Measurements from ENCODE around the gene TSHZ3. TPM values are rescaled to one million over a fixed set of nuclear protein-coding genes. Genes with fewer than 3 reads are reported as not detected.

Gene TSHZ3
- total and polyA plus RNA-seq, 9 donors, result 8.0 to 19.8 (median 16.2) TPM

- no peaks in the 10 kb centered on the region for H3K27me3 ChIP-seq (ENCODE audit: control insufficient read depth, insufficient read depth, low read length)
- H3K27ac ChIP-seq (ENCODE audit: low read length), result no peak overlapping the region
- DNase-seq, result peak; percentile 20
- H3K4me1 ChIP-seq (ENCODE audit: control insufficient read depth, insufficient read depth, low read length), result peaks cover 36% of the 10 kb centered on the region
- WGBS (ENCODE audit: insufficient coverage), result 63% methylated on average over 1 of the region's 1 CpG
- no peaks in the 10 kb centered on the region for H3K9me3 ChIP-seq (replicated peaks; ENCODE audit: control insufficient read depth, low read depth, low read length)
- no peak overlapping the region for H3K4me3 ChIP-seq (ENCODE audit: low read length)
- no peaks in the 10 kb centered on the region for H3K36me3 ChIP-seq (ENCODE audit: control insufficient read depth, insufficient read depth, low read length)
These were observed 36.5 kb upstream of the TSHZ3 start for GRCh38 chr19:31385744-31386143.

GRCh38 chr19:31383553-31383952 lies 34.3 kb upstream of the TSHZ3 start:
- no peaks in the 10 kb centered on the region for H3K27me3 ChIP-seq (ENCODE audit: control insufficient read depth, insufficient read depth, low read length)
- H3K27ac ChIP-seq (ENCODE audit: low read length), result no peak overlapping the region
- no peaks in the 10 kb centered on the region for H3K9me3 ChIP-seq (replicated peaks; ENCODE audit: control insufficient read depth, low read depth, low read length)
- no peak overlapping the region for H3K4me3 ChIP-seq (ENCODE audit: low read length)
- DNase-seq, result no peak
- no CpG with 5 or more reads among the region's 1 CpG for WGBS (ENCODE audit: insufficient coverage)
- H3K4me1 ChIP-seq (ENCODE audit: control insufficient read depth, insufficient read depth, low read length), result peaks cover 27% of the 10 kb centered on the region
- no peaks in the 10 kb centered on the region for H3K36me3 ChIP-seq (ENCODE audit: control insufficient read depth, insufficient read depth, low read length)

DNA sequence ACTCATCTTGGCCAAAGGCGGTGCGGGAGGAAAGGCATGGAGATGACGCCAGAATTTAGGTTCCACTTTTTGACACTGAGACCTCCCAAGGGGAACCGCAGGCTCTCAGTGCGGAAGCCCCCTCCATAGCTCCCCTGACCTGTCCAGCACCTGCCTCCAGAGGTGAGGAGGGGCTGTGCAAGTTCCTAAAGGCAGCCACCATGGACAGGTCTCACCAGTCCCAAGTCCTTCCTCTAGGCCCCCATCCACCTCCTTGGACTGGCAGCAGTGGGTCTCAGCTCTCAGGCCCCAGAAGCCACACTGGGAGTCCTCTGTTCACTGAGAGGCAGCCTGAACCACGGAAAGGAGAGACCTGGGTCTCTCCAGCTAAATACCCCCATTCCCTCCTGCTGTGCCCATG lies 31.6 kb upstream of the TSHZ3 start:
- no peaks in the 10 kb centered on the region for H3K27me3 ChIP-seq (ENCODE audit: control insufficient read depth, insufficient read depth, low read length)
- H3K36me3 ChIP-seq (ENCODE audit: control insufficient read depth, insufficient read depth, low read length), result no peaks in the 10 kb centered on the region
- WGBS (ENCODE audit: insufficient coverage), result 80% methylated on average over 3 of the region's 6 CpGs
- H3K4me1 ChIP-seq (ENCODE audit: control insufficient read depth, insufficient read depth, low read length), result peaks cover 15% of the 10 kb centered on the region
- H3K9me3 ChIP-seq (replicated peaks; ENCODE audit: control insufficient read depth, low read depth, low read length), result no peaks in the 10 kb centered on the region
- DNase-seq, result no peak
- no peak overlapping the region for H3K27ac ChIP-seq (ENCODE audit: low read length)
- H3K4me3 ChIP-seq (ENCODE audit: low read length), result no peak overlapping the region

GRCh38 chr19:31378404-31378803 lies 29.2 kb upstream of the TSHZ3 start:
- Histone ChIP-seq H3K36me3 (ENCODE audit: control insufficient read depth, insufficient read depth, low read length) (no peaks in the 10 kb centered on the region), H3K4me1 (ENCODE audit: control insufficient read depth, insufficient read depth, low read length) (peaks cover 10% of the 10 kb centered on the region), H3K27ac (ENCODE audit: low read length) (peak overlapping the region; percentile 62), H3K27me3 (ENCODE audit: control insufficient read depth, insufficient read depth, low read length) (no peaks in the 10 kb centered on the region), H3K9me3 (replicated peaks; ENCODE audit: control insufficient read depth, low read depth, low read length) (peaks cover 3% of the 10 kb centered on the region), H3K4me3 (ENCODE audit: low read length) (no peak overlapping the region)
- DNase-seq, result peak; percentile 81
- 10% methylated on average over 4 of the region's 4 CpGs for WGBS (ENCODE audit: insufficient coverage)

DNA sequence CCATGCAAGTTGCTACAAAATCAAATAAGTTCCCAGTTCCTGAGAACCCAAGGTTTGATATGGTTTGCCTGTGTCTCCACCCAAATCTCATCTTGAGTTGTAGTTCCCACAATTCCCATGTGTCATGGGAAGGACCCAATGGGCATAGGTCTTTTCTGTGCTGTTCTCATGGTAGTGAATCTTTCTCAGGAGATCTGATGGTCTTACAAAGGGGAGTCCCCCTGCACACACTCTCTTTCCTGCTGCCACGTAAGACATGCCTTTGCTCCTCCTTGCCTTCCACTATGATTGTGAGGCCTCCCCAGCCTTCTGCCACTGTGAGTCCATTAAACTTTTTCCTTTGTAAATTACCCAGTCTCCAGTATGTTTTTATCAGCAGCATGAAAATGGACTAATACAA lies 28.5 kb upstream of the TSHZ3 start:
- Histone ChIP-seq H3K4me3 (ENCODE audit: low read length) (no peak overlapping the region), H3K4me1 (ENCODE audit: control insufficient read depth, insufficient read depth, low read length) (peaks cover 8% of the 10 kb centered on the region), H3K9me3 (replicated peaks; ENCODE audit: control insufficient read depth, low read depth, low read length) (peaks cover 3% of the 10 kb centered on the region), H3K27me3 (ENCODE audit: control insufficient read depth, insufficient read depth, low read length) (no peaks in the 10 kb centered on the region), H3K27ac (ENCODE audit: low read length) (peak overlapping the region; percentile 50), H3K36me3 (ENCODE audit: control insufficient read depth, insufficient read depth, low read length) (no peaks in the 10 kb centered on the region)
- DNase-seq, result no peak
- 75% methylated on average over 1 of the region's 1 CpG for WGBS (ENCODE audit: insufficient coverage)

DNA sequence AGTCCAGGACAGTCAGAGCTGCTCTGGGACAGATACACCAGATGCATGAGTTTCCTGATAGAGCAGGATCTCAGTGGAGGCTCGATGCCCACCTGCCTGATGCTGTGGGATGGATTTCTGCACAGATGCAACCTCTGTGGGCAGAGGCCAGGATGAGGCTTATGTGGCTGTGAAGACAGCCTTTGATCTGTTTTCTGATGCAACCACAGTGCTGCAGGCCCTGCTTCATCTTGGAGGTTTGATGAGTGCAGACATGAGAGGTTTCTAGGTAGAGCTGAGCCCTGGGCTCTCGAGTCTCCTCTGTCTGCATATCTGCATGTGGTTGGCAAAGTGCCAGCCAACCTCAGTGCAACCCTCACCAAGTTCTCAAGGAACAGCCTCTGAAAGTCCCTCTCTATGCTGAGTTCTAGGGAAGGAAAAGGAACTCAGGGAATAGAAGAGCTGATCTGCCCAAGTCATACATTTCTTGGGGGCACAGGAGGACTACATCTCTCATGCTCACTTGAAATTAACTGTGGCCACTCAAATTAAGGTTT lies 23.1 kb upstream of the TSHZ3 start:
- no peak overlapping the region for H3K27ac ChIP-seq (ENCODE audit: low read length)
- H3K4me3 ChIP-seq (ENCODE audit: low read length), result no peak overlapping the region
- no peaks in the 10 kb centered on the region for H3K27me3 ChIP-seq (ENCODE audit: control insufficient read depth, insufficient read depth, low read length)
- no peaks in the 10 kb centered on the region for H3K36me3 ChIP-seq (ENCODE audit: control insufficient read depth, insufficient read depth, low read length)
- peaks cover 3% of the 10 kb centered on the region for H3K9me3 ChIP-seq (replicated peaks; ENCODE audit: control insufficient read depth, low read depth, low read length)
- WGBS (ENCODE audit: insufficient coverage), result 100% methylated on average over 1 of the region's 2 CpGs
- DNase-seq, result no peak
- peaks cover 6% of the 10 kb centered on the region for H3K4me1 ChIP-seq (ENCODE audit: control insufficient read depth, insufficient read depth, low read length)

- no peak overlapping the region for H3K27ac ChIP-seq (ENCODE audit: low read length)
- no peaks in the 10 kb centered on the region for H3K27me3 ChIP-seq (ENCODE audit: control insufficient read depth, insufficient read depth, low read length)
- DNase-seq, result no peak
- 55% methylated on average over 3 of the region's 5 CpGs for WGBS (ENCODE audit: insufficient coverage)
- peaks cover 3% of the 10 kb centered on the region for H3K4me1 ChIP-seq (ENCODE audit: control insufficient read depth, insufficient read depth, low read length)
- H3K4me3 ChIP-seq (ENCODE audit: low read length), result no peak overlapping the region
- peaks cover 3% of the 10 kb centered on the region for H3K9me3 ChIP-seq (replicated peaks; ENCODE audit: control insufficient read depth, low read depth, low read length)
- peaks cover 5% of the 10 kb centered on the region for H3K36me3 ChIP-seq (ENCODE audit: control insufficient read depth, insufficient read depth, low read length)
These were observed 21.0 kb upstream of the TSHZ3 start for GRCh38 chr19:31370216-31370615.

DNA sequence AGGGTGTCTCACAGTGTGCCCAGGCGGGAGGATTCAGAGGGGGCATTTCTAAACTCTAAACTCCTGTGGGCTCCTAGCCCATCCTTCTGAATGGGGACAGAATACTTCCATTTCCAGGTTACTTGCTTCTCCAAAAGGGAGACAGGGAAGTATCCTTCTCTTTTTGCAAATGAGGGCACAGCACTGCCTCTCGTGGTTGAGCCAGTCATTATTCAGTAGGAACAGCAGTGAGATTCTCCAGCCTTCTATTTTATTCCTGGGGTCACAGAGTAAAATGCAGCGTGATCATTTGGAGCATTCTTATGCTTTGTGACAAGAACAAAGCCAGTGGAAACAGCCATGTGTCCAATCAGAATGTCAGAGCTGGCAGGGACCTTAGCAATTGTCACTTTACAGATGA lies 15.7 kb upstream of the TSHZ3 start:
- Histone ChIP-seq H3K27ac (ENCODE audit: low read length) (no peak overlapping the region), H3K27me3 (ENCODE audit: control insufficient read depth, insufficient read depth, low read length) (peaks cover under 1% of the 10 kb centered on the region), H3K9me3 (replicated peaks; ENCODE audit: control insufficient read depth, low read depth, low read length) (no peaks in the 10 kb centered on the region), H3K36me3 (ENCODE audit: control insufficient read depth, insufficient read depth, low read length) (peaks cover 8% of the 10 kb centered on the region), H3K4me3 (ENCODE audit: low read length) (no peak overlapping the region), H3K4me1 (ENCODE audit: control insufficient read depth, insufficient read depth, low read length) (no peaks in the 10 kb centered on the region)
- no CpG with 5 or more reads among the region's 3 CpGs for WGBS (ENCODE audit: insufficient coverage)
- DNase-seq, result no peak

DNA sequence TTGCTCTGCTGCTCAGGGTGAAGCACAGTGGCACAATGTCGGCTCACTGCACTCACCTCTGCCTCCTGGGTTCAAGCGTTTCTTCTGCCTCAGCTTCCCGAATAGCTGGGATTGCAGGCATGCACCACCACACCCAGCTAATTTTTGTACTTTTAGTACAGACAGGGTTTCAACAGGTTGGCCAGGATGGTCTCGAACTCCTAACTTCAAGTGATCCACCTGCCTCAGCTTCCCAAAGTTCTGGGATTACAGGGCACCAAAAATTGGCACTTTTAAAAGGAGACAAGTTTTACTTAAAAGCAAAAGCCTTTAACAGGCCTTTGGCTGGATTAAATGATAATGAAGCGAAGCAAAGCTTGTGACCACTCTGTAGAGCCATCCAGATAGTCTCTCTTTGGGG lies 12.5 kb upstream of the TSHZ3 start:
- WGBS (ENCODE audit: insufficient coverage), result 97% methylated on average over 3 of the region's 5 CpGs
- no peaks in the 10 kb centered on the region for H3K9me3 ChIP-seq (replicated peaks; ENCODE audit: control insufficient read depth, low read depth, low read length)
- no peaks in the 10 kb centered on the region for H3K4me1 ChIP-seq (ENCODE audit: control insufficient read depth, insufficient read depth, low read length)
- peaks cover 8% of the 10 kb centered on the region for H3K36me3 ChIP-seq (ENCODE audit: control insufficient read depth, insufficient read depth, low read length)
- peaks cover 15% of the 10 kb centered on the region for H3K27me3 ChIP-seq (ENCODE audit: control insufficient read depth, insufficient read depth, low read length)
- no peak overlapping the region for H3K4me3 ChIP-seq (ENCODE audit: low read length)
- H3K27ac ChIP-seq (ENCODE audit: low read length), result no peak overlapping the region
- no peak for DNase-seq

GRCh38 chr19:31357315-31357673 lies 8.1 kb upstream of the TSHZ3 start:
- Histone ChIP-seq H3K36me3 (ENCODE audit: control insufficient read depth, insufficient read depth, low read length) (peaks cover under 1% of the 10 kb centered on the region), H3K27me3 (ENCODE audit: control insufficient read depth, insufficient read depth, low read length) (peaks cover 59% of the 10 kb centered on the region), H3K4me3 (ENCODE audit: low read length) (no peak overlapping the region), H3K27ac (ENCODE audit: low read length) (no peak overlapping the region), H3K9me3 (replicated peaks; ENCODE audit: control insufficient read depth, low read depth, low read length) (no peaks in the 10 kb centered on the region), H3K4me1 (ENCODE audit: control insufficient read depth, insufficient read depth, low read length) (peaks cover 32% of the 10 kb centered on the region)
- no peak for DNase-seq
- WGBS (ENCODE audit: insufficient coverage), result 20% methylated on average over 2 of the region's 10 CpGs
